Smooth muscle cell (in vitro differentiated cells): Measurements from ENCODE around the gene CARNS1. TPM values are rescaled to one million over a fixed set of nuclear protein-coding genes. Genes with fewer than 3 reads are reported as not detected.

ENCODE experiments used
- DNase-seq: peaks from one replicate; lab custom pipeline; 2025; ENCODE audit not compliant: unreplicated experiment; lab: John Stamatoyannopoulos, UW
- H2AFZ ChIP-seq: fragments of 200-600 bp; sonication (generic); 2 replicates; pipeline ENCODE4 v1.6.0; 2016; ENCODE audit warnings: antibody characterized with exemption, low read depth, mild to moderate bottlenecking
- H3F3A ChIP-seq: fragments of 200-600 bp; sonication (generic); 2 replicates; pipeline ENCODE4 v1.6.0; 2017; ENCODE audit warnings: antibody characterized with exemption, low read depth
- H3K27ac ChIP-seq: fragments of 200-600 bp; sonication (generic); 2 replicates; pipeline ENCODE4 v1.5.1; 2016; ENCODE audit warnings: low read depth, mild to moderate bottlenecking
- H3K27me3 ChIP-seq: fragments of 200-600 bp; sonication (generic); 2 replicates; pipeline ENCODE4 v1.6.1; 2016; ENCODE audit warnings: low read depth, mild to moderate bottlenecking
- H3K36me3 ChIP-seq: fragments of 200-600 bp; sonication (generic); 2 replicates; pipeline ENCODE4 v1.5.1; 2016; ENCODE audit warnings: low read depth
- H3K4me1 ChIP-seq: fragments of 200-600 bp; sonication (generic); 2 replicates; pipeline ENCODE4 v1.5.1; 2016; ENCODE audit warnings: low read depth
- H3K4me2 ChIP-seq: fragments of 200-600 bp; sonication (generic); 2 replicates; pipeline ENCODE4 v1.6.0; 2016; ENCODE audit warnings: mild to moderate bottlenecking
- H3K4me3 ChIP-seq: fragments of 200-600 bp; sonication (generic); 2 replicates; pipeline ENCODE4 v1.5.1; 2016; ENCODE audit warnings: mild to moderate bottlenecking
- H3K79me2 ChIP-seq: fragments of 200-600 bp; sonication (generic); 2 replicates; pipeline ENCODE4 v1.6.0; 2016; ENCODE audit warnings: low read depth, mild to moderate bottlenecking
- H3K9ac ChIP-seq: fragments of 200-600 bp; sonication (generic); 2 replicates; pipeline ENCODE4 v1.6.0; 2016; ENCODE audit warnings: low read depth
- H3K9me3 ChIP-seq: fragments of 200-600 bp; sonication (generic); replicated peaks from 2 replicates; pipeline ENCODE4 v1.5.1; 2016; ENCODE audit warnings: low read depth
- H4K20me1 ChIP-seq: fragments of 200-600 bp; sonication (generic); 2 replicates; pipeline ENCODE4 v1.6.0; 2016; ENCODE audit warnings: low read depth
- WGBS: methylation state at CpG from one replicate; pipeline ENCODE4 v1.1.7; 2016; ENCODE audit warnings: low lambda C conversion rate; 5-methylcytosine and 5-hydroxymethylcytosine counted together
- polyA plus RNA-seq: library from polyadenylated mRNA; unstranded; fragments of >200 nt; fragmentation: Nextera tagmentation; extraction: Ambion mirVana; gene quantifications from 2 replicates; pipeline ENCODE4 v1.2.1, GENCODE V29; 2016
- total RNA-seq: library from RNA; depleted of rRNA; stranded (reverse); fragments of >200 nt; gene quantifications from 2 replicates; pipeline ENCODE4 v1.2.3, GENCODE V29; 2014
- TF ChIP-seq, protein P1 (sequence below): fragments of 200-600 bp; sonication (generic); IDR thresholded peaks from 2 replicates; pipeline ENCODE4 v1.5.1; 2017; ENCODE audit warnings: borderline replicate concordance, mild to moderate bottlenecking, antibody characterized with exemption; ENCODE audit not compliant: insufficient read depth, poor library complexity, severe bottlenecking

Gene CARNS1
- total and polyA plus RNA-seq, 2 experiments from 2014 or later: 0.36 to 1.7 TPM

GRCh38 chr11:67412495-67413179, 2.8 kb upstream of the CARNS1 start:
- no peak overlapping the region for H3K4me3 ChIP-seq
- no peak overlapping the region for H3K4me2 ChIP-seq
- H3K9ac ChIP-seq: no peak overlapping the region
- H4K20me1 ChIP-seq: no peaks in the 10 kb centered on the region
- no peak overlapping the region for H3K27ac ChIP-seq
- no peak overlapping the region for H2AFZ ChIP-seq
- no peak for DNase-seq
- no peaks in the 10 kb centered on the region for H3K9me3 ChIP-seq
- WGBS: 82% methylated on average over 9 of the region's 9 CpGs
- H3K4me1 ChIP-seq: peaks cover 6% of the 10 kb centered on the region
- no peaks in the 10 kb centered on the region for H3F3A ChIP-seq
- H3K36me3 ChIP-seq: no peaks in the 10 kb centered on the region
- H3K79me2 ChIP-seq: no peaks in the 10 kb centered on the region
- peaks cover 18% of the 10 kb centered on the region for H3K27me3 ChIP-seq
- TF ChIP-seq, protein P1, sequence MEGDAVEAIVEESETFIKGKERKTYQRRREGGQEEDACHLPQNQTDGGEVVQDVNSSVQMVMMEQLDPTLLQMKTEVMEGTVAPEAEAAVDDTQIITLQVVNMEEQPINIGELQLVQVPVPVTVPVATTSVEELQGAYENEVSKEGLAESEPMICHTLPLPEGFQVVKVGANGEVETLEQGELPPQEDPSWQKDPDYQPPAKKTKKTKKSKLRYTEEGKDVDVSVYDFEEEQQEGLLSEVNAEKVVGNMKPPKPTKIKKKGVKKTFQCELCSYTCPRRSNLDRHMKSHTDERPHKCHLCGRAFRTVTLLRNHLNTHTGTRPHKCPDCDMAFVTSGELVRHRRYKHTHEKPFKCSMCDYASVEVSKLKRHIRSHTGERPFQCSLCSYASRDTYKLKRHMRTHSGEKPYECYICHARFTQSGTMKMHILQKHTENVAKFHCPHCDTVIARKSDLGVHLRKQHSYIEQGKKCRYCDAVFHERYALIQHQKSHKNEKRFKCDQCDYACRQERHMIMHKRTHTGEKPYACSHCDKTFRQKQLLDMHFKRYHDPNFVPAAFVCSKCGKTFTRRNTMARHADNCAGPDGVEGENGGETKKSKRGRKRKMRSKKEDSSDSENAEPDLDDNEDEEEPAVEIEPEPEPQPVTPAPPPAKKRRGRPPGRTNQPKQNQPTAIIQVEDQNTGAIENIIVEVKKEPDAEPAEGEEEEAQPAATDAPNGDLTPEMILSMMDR: no peak

DNA sequence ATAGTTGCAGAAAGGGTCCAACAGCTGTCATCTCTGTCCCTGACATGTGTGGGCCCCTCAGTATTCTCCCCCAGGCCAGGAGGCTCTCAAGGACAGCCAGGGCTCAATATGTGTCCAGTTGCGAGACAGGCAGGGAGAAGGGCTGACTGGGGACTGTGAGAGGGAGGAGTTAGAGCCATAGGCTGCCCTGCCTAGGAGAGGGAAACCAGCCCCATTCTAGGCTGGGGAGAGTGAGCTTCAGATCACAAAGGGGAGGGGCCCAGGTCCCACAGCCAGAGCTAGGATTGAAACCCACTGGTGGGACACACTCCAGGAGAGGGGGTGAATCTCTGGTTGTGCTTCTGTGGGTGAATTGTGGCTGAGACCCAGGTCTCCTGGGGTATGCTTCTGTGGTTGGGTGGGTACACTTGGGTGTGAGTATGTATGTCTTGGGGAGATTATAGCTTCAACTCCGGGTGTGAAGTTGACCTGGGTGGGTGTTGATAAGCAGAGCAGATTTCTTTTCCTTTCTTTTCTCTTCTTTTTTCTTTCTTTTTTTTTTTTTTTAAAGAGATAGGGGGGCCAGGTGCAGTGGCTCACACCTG, 2.1 kb upstream of the CARNS1 start:
- Histone ChIP-seq H3K27me3 (peaks cover 18% of the 10 kb centered on the region), H3K9ac (no peak overlapping the region), H3K79me2 (no peaks in the 10 kb centered on the region), H3K27ac (no peak overlapping the region), H2AFZ (no peak overlapping the region), H3K4me3 (no peak overlapping the region), H4K20me1 (no peaks in the 10 kb centered on the region), H3K4me2 (no peak overlapping the region), H3K9me3 (no peaks in the 10 kb centered on the region), H3K36me3 (no peaks in the 10 kb centered on the region), H3K4me1 (peaks cover 6% of the 10 kb centered on the region), H3F3A (no peaks in the 10 kb centered on the region)
- no peak for DNase-seq
- TF ChIP-seq, protein P1: no peak
- WGBS: 84% methylated on average over 2 of the region's 2 CpGs

DNA sequence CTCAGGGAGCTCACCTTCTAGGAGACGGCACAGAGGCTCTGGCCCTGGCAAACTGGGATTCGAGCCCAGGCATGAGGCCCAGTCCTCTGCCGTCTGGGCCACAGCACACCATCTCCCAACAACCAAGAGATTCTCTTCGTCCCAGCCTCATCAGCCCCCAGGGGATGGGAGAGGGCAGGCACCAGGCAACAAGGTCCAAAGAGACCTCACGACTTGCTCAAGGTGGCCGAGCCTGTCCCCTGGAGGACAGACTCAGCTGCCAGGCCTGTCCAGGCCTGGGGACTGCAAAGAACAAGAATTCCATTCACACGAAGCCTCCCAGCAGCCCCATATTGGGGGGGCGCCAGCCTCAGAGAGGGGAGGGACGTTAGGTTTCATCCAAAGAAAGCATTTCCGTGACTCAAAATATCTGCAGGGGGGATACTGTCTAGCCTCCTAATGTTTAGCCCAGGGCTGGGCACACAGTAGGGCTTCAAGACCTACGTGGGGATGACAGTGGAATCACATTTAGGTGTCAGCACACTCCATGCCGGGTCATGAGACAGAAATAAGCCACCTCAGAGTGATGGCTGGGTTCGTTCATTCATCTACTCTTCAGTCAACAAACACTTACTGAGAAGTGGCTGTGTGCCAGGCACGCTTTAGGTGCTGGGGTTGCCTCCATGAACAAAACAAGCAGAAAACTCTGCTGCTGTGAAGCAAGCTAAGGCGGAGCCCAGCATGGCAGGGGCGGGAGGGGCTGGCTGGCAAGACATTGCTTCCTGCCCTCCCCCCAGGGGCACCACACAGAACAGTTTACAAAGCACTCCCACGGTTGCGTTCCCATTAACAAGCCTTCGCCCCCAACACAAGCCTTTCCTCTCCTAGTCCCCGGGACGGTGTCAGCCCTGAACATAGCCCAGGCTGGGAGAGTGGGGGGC, 1.2 kb downstream of the CARNS1 start:
- Histone ChIP-seq H3K4me1 (peaks cover 5% of the 10 kb centered on the region), H3K4me3 (no peak overlapping the region), H3F3A (no peaks in the 10 kb centered on the region), H2AFZ (no peak overlapping the region), H3K27ac (no peak overlapping the region), H3K9ac (no peak overlapping the region), H3K4me2 (no peak overlapping the region), H3K79me2 (no peaks in the 10 kb centered on the region), H3K27me3 (peaks cover 13% of the 10 kb centered on the region), H4K20me1 (no peaks in the 10 kb centered on the region), H3K9me3 (no peaks in the 10 kb centered on the region), H3K36me3 (no peaks in the 10 kb centered on the region)
- WGBS: 78% methylated on average over 21 of the region's 21 CpGs
- TF ChIP-seq, protein P1: no peak
- no peak for DNase-seq
